Chondrocyte (in vitro differentiated cells): ENCODE data around the gene PARP1. TPM values are rescaled to one million over a fixed set of nuclear protein-coding genes. Genes with fewer than 3 reads are reported as not detected.
A peak's percentile ranks its signal among the peaks of the same experiment; 100 is the strongest.

Experiments used
- DNase-seq: peaks from one replicate; pipeline ENCODE4 v3.0.0; 2021; ENCODE audit warnings: mixed read lengths, low spot score
- H3K27ac Mint-ChIP-seq: one replicate; pipeline ENCODE4 v1.8.0; 2021; ENCODE audit warnings: mild to moderate bottlenecking, moderate library complexity, mixed read lengths; ENCODE audit not compliant: unreplicated experiment
- H3K27me3 Mint-ChIP-seq: 2 replicates; pipeline ENCODE4 v1.8.0; 2021; ENCODE audit warnings: low read depth, mixed read lengths
- H3K36me3 Mint-ChIP-seq: 2 replicates; pipeline ENCODE4 v1.8.0; 2021; ENCODE audit warnings: low read depth, mixed read lengths
- H3K4me1 Mint-ChIP-seq: 2 replicates; pipeline ENCODE4 v1.8.0; 2021; ENCODE audit warnings: low read depth, mild to moderate bottlenecking, mixed read lengths
- H3K4me3 Mint-ChIP-seq: one replicate; pipeline ENCODE4 v1.8.0; 2021; ENCODE audit warnings: mild to moderate bottlenecking, moderate library complexity, mixed read lengths; ENCODE audit not compliant: unreplicated experiment
- H3K9me3 Mint-ChIP-seq: 2 replicates; pipeline ENCODE4 v1.8.0; 2021; ENCODE audit warnings: low read depth, mixed read lengths
- CTCF ChIP-seq: fragments of 200-600 bp; sonication (generic); IDR thresholded peaks from 2 replicates; pipeline ENCODE4 v1.5.0; 2021; ENCODE audit warnings: antibody characterized with exemption, mild to moderate bottlenecking, moderate library complexity
- long read RNA-seq: library from polyadenylated mRNA; stranded (forward); transcript quantifications from one replicate; pipeline ENCODE4 v2.0.0, GENCODE V29; 2021
- total RNA-seq: library from RNA; stranded (reverse); gene quantifications from 3 replicates; pipeline ENCODE4 v1.2.1, GENCODE V29; 2021

Gene PARP1
- total RNA-seq: 43.9 to 77.5 TPM (median 48.6 TPM) in 3 replicates
- long read RNA-seq, transcript PARP1-203 (23 exons, 3,958 nt): major isoform, 165 of 190 reads
- long read RNA-seq, partial matches to known transcripts: 9 of 190 reads
- long read RNA-seq, other reads (novel, unspliced or antisense): 16 of 190 reads

GRCh38 chr1:226407497-226408284, at the start of gene PARP1:
Gene PARP1 (minus strand): TSS chr1:226408093. CDS start chr1:226407929, 164 bp downstream.
- DNase-seq: no peak
- H3K27ac Mint-ChIP-seq: peak within 1 kb of the TSS; percentile 91
- H3K9me3 Mint-ChIP-seq: no peaks in the 10 kb centered on the region
- TF ChIP-seq CTCF: peak; percentile 93
- no peaks in the 10 kb centered on the region for H3K36me3 Mint-ChIP-seq
- H3K4me3 Mint-ChIP-seq: peak within 1 kb of the TSS; percentile 94
- H3K27me3 Mint-ChIP-seq: no peaks in the 10 kb centered on the region
- peaks cover 43% of the 10 kb centered on the region for H3K4me1 Mint-ChIP-seq

DNA sequence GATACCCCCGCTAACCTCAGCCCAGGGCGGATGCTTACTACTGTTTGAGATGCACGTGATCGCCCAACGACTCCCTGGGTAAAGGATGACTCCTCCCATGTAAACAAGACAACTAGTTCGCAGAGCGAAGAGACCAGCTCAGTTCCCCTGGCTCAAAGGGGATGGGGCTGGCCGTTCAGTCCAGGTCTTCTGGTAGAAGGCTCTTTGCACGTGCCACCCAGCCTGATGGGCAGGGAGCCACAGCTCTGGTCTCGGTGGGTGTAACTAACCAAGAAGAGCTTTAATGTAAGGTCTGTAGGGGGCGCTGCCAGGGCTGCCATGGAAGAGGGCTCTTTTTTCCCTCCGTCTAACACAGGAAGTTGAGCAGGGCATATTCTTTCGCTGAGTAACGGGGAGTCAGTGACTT, 49.4 kb upstream of the PARP1 start:
- H3K36me3 Mint-ChIP-seq: no peaks in the 10 kb centered on the region
- peak; percentile 44 for TF ChIP-seq CTCF
- H3K9me3 Mint-ChIP-seq: peaks cover 9% of the 10 kb centered on the region
- no peak for DNase-seq
- no peak overlapping the region for H3K4me3 Mint-ChIP-seq
- H3K27ac Mint-ChIP-seq: no peak overlapping the region
- H3K4me1 Mint-ChIP-seq: no peaks in the 10 kb centered on the region
- peaks cover 20% of the 10 kb centered on the region for H3K27me3 Mint-ChIP-seq

DNA sequence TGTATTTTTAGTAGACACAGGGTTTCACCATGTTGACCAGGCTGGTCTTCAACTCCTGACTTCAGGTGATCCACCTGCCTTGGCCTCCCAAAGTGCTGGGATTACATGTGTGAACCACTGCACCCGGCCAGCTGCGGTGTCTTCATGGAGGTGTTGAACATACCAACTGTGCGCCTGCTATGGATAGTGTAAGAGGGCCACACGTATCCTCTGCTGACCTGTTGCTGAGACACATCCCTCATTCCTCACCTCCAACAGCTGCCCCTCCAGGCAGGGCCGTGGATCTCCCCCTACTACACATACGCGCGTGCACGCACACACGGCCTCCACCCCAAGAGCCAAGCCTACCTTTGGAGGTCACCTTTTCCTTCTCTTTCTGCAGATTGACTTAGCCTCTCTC, 48.0 kb upstream of the PARP1 start:
- peaks cover 2% of the 10 kb centered on the region for H3K9me3 Mint-ChIP-seq
- H3K27me3 Mint-ChIP-seq: peaks cover 17% of the 10 kb centered on the region

DNA sequence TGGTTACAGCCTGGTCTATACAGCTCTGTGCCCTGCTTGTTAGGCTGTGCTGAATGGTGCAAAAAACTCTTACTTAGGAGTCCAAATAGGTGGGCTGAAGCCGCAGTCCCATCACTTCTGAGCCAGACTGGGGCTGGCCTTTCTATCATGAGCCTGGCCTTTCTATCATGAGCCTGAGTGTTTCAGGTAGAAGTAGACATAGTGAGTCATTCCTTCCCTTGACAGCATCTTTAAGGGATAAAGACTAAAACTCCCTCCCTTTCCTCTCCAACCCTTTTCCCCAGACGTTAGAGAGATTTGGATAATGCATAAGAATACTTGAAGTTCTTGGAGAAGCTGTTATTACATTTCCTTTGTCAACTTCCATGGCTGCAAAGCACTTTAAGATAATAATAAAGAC, 46.5 kb upstream of the PARP1 start:
- H3K4me3 Mint-ChIP-seq: no peak overlapping the region
- H3K9me3 Mint-ChIP-seq: no peaks in the 10 kb centered on the region
- H3K4me1 Mint-ChIP-seq: no peaks in the 10 kb centered on the region
- no peaks in the 10 kb centered on the region for H3K36me3 Mint-ChIP-seq
- no peak overlapping the region for H3K27ac Mint-ChIP-seq
- TF ChIP-seq CTCF: no peak
- DNase-seq: no peak
- peaks cover 24% of the 10 kb centered on the region for H3K27me3 Mint-ChIP-seq

More for the DNA sequence above, 48.0 kb upstream of the PARP1 start:
- no peak for DNase-seq
- H3K27ac Mint-ChIP-seq: no peak overlapping the region
- H3K36me3 Mint-ChIP-seq: no peaks in the 10 kb centered on the region
- no peak overlapping the region for H3K4me3 Mint-ChIP-seq
- TF ChIP-seq CTCF: no peak
- no peaks in the 10 kb centered on the region for H3K4me1 Mint-ChIP-seq

- H3K4me3 Mint-ChIP-seq: no peak overlapping the region
- no peak overlapping the region for H3K27ac Mint-ChIP-seq
- no peak for TF ChIP-seq CTCF
- H3K36me3 Mint-ChIP-seq: no peaks in the 10 kb centered on the region
- H3K27me3 Mint-ChIP-seq: peaks cover 27% of the 10 kb centered on the region
- DNase-seq: no peak
- no peaks in the 10 kb centered on the region for H3K9me3 Mint-ChIP-seq
- H3K4me1 Mint-ChIP-seq: no peaks in the 10 kb centered on the region
These were observed 45.3 kb upstream of the PARP1 start for GRCh38 chr1:226453015-226453704.
